GM21529 (cell line): Measurements from ENCODE around the gene MILR1.
"Not testable (repeated sequence)": the region's sequence is repeated elsewhere in the genome, so short reads cannot be mapped to it uniquely, and the experiment has no call there.

Experiments used
- ATAC-seq: cut with Tn5 transposase; IDR thresholded peaks from one replicate; pipeline ENCODE4 v1.9.1; 2021; ENCODE audit not compliant: unreplicated experiment

Gene MILR1

DNA sequence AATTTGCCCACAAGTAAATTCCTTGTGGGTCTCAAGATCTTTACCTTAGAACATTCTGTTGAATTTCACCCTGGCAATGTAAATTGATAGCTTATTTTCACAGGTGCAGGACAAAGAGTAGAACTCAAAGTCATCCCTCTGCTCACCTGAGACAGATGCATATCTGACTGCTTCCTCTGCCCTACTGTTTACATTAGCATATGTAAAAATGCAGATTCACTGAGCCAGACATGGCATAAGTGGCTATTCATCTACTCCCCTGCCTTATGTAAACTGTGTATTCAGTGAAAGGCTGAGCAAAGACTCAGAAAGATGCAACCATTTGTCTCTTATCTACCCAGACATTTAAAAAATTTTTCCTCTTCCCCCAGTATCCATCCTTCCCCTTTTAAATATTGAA, 22.3 kb upstream of the MILR1 start:
- ATAC-seq, result no peak

DNA sequence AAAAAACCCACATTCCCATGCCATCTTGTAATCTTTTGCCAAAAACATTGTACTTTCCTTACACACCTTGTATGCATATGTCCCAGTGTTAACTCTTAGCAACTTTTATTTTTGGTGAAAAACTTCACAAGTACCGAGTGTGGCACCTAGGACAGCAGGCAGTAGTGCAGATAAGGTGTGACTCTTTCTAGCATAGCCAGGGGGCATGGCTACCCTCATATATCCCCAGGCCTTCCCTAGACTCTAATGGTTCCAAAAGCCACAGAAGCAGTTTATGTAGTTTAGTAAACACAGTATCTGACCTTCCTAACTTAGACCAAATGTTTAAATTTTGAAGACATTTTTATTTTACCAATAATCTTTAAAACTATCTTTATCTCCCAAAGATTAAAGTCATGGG, 20.5 kb upstream of the MILR1 start:
- no peak for ATAC-seq

DNA sequence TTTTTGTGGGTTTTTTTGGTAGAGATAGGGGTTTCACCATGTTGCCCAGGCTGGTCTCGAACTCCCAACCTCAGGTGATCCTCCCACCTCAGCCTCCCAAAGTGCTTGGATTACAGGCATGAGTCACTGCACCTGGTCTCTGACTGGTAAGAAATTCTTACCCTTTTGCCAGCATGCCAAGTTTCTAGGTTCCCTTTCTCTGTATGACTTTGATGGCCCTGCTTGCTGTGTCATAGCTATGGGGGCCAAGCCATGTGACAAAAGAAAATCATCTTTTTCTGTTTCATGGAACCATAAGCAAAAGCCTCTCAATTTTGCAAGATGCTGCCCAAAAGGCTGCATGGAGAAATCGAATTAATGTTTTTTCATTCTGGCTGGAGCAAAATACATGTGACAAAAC, 18.9 kb upstream of the MILR1 start:
- ATAC-seq, result not testable (repeated sequence)

DNA sequence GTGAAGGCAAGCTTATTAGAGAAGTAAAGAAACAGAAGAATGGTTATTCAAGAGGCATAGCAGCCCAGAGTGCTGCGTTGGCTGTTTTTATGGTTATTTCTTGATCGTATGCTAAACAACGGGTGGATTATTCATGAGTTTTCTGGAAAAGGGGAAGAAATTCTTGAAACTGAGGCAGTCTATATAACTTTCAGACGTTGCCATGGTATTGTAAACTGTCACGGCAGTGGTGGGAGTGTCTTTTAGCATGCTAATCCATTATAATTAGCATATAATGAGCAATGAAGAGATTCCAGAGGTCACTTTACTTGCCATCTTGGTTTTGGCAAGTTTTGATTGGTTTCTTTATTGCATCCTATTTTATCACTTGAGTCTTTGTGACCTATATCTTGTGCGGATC, 17.4 kb upstream of the MILR1 start:
- ATAC-seq, result no peak

DNA sequence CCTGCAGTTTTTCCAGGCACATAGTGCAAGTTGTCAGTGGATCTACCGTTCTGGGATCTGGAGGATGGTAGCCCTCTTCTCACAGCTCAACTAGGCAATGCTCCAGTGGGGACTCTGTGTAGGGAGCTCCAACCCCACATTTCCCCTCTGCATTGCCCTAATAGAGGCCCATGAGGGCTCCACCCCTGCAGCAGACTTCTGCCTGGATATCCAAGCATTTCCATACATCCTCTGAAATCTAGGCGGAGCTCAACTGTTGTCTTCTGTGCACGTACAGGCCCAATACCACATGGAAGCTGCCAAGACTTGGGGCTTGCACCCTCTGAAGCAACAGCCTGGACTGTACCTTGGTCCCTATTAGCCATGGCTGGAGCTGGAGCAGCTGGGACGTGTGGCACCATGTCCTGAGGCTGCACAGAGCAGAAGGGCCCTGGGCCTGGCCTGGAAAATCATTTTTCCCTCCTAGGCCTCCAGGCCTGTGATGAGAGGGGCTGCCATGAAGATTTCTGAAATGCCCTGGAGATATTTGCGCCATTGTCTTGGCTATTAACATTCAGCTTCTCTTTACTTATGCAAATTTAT, 10.9 kb upstream of the MILR1 start:
- ATAC-seq, result no peak

DNA sequence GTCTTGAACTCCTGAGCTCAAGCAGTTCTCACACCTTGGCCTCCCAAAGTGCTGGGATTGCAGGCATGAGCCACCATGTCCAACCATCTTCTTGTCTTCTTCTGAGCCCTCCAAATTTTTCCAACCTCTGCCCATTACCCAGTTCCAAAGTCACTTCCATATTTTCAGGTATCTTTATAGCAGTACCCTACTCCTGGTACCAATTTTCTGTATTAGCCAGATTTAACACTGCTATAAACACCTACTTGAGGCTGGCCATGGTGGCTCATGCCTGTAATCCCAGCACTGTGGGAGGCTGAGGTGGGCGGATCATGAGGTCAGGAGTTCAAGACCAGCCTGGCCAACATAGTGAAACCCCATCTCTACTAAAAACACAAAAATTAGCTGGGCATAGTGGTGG, 9.4 kb upstream of the MILR1 start:
- not testable (repeated sequence) for ATAC-seq

DNA sequence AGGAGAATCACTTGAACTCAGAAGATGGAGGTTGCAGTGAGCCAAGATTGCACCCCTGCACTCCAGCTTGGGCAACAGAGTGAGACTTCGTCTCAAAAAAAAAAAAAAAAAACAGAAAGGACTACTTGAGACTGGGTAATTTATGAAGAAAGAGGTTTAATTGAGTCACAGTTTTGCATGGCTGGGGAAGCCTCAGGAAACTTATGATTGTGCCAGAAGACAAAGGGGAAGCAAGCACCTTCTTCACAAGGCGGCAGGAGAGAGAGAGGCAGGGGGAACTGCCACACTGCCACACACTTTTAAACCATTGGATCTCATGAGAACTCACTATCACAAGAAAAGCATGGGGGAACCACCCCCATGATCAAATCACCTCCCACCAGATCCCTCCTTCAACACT, 9.0 kb upstream of the MILR1 start:
- no peak for ATAC-seq

DNA sequence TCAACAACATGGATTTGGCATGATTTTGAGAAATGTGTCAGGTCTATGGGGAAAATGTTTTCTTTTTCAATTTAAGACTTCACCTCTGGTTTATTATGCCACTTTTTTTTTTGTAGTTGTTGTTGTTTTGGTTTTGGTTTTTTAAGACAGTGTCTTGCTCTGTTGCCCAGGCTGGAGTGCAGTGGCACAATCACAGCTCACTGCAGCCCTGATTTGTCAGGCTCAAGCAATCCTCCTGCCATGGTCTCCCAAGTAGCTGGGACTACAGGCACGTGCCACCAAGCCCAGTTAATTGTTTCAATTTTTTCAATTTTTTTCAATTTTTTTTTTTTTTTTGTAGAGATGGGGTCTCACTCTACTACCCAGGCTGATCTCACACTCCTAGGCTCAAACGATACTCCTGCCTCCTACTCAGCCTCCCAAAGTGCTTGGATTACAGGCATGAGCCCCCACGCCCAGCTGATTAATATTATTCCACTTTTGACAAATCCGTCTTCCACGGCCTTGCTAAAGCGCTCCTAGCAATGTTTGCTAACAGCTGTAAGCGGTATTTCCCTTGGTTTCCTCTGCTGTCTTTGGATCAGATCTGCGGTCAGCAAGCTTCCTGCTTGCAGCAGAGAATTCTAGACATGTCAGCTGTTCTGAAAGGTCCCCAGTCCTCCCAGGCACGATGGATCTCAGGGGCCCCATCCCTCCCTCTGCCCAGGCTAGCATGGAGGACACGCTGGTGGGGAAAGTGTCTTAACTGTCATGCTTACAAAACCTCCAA, 7.0 kb upstream of the MILR1 start:
- ATAC-seq, result no peak

DNA sequence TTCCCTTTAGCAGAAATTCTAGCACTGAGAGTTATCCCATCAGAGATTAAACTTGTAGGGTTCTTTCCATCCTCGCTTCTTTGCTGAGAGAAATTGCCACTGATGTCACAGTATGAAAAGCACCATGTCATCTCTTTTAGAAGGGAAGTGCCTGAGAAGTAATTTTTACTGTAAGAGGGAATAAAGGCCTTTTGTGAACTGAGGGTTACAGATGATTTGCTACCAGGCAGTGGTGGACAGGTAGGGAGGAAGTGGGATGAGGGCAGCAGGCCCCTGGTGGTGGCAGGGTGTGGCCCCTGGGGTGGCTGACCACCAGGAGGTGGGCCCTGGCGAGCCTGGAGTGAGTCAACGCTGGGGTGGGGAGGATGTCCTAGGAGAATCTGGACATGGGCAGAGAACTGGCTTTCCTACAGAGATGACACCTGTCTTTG, 6.4 kb upstream of the MILR1 start:
- no peak for ATAC-seq

DNA sequence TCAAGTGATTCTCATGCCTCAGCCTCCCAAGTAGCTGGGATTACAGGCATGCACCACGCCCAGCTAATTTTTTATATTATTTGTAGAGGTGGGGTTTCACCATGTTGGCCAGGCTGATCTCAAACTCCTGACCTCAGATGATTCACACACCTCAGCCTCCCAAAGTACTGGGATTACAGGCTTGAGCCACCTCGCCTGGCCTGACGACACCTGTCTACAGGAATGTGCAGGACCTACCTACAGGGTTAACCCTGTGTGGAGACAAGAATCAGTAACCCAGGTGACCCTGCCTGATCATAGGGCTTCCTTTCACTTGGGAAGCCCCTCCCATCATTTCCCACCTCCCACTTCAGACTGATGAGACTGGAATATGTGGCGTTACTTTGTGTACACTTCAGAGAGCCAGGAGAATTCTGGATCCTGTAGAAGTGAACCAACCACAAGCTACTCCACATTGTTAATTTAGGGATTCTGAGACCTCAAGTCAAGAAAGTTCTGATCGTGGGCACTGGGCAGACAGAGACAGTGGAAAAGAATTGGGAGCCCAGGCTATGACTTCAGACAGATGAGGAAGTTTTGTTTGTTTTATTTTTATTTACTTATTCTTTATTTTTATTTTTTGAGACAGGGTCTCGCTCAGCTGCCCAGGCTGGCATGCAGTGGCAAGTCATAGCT, 5.7 kb upstream of the MILR1 start:
- ATAC-seq, result no peak

DNA sequence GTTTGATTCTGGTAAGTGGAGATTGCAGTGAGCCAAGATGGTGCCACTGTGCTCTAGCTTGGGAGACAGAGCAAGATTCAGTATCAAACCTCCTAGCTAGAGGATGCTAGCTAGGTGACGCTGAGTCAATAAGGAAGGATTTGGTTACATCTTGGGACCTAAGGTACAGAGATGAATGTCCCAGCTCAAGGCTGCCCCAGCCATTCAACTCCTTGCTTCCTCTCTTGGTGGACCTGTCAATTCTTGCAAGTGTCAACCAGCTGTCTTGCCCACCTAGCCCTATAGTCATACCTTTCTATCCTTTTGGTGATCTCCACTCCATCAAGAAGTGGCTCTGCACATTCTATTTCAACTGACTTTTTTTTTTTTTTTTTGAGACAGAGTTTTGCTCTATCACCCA, 1.4 kb upstream of the MILR1 start:
- ATAC-seq, result no peak

DNA sequence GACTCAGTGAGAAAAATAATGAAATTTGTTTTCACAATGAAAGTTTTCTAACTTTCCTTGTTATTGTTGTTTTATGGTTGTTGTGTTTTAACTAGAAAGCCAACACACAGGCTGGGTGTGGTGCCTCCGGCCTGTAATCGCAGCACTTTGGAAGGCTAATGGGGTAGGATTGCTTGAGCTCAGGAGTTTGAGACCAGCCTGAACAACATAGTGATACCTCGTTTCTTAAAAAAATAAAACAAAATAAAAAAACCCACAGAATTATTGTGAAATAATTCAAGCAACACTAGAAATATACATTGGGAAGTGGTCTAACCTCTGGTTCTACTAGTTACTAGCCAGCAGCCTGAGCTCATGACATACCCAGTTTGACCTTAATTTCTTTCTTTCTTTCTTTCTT, 630 bp downstream of the MILR1 start:
- ATAC-seq, result no peak

DNA sequence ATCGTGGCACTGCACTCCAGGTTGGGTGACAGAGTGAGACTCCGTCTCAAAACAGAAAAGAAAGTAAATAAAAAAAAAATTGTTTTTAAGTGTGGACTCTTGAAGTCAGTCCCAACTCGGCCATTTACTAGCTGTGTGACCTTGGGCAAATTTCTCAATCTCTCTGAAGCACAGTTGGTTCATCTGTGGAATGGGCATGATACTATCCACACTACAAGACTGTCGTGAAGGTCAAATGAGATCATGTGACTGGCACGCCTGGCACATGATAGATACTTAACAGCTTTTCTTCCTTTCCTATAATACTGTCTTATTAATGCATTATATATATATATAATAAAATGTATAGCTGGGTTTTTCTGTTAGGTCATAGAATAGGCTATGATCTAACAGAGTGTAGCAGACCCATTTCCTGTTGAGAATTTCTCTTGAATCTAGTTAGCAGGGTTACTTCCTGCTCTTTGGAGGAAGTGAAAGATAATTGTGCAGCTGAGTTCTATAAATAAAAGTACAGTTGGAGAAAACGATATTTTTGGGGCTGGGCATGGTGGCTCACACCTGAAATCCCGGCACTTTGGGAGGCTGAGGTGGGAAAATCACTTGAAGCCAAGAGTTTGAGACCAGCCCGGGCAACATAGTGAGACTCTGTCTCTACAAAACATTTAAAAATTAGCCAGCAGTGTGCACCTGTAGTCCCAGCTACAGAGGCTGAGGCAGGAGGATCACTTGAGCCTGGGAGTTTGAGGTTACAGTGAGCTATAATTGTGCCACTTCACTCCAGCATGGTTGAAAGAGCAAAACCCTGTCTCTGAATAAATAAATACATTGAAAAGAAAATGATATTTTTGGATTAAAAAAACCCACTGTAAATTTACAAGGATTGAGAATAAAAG, 7.3 kb downstream of the MILR1 start:
- ATAC-seq, result no peak

DNA sequence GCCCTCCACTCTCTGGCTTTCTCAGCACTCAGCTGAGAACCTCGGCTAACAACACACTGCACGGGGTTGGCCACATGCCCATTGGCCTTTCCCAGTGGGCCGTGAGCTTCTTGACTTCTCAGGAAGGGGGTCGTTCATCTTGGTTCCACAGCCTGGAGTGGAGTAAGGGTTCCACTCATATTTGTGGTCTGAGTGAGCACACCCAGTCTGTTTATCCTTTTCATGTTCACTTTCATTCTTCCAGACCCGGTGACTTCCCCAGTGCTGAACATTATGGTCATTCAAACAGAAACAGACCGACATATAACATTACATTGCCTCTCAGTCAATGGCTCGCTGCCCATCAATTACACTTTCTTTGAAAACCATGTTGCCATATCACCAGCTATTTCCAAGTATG, 8.2 kb downstream of the MILR1 start:
- ATAC-seq, result no peak

DNA sequence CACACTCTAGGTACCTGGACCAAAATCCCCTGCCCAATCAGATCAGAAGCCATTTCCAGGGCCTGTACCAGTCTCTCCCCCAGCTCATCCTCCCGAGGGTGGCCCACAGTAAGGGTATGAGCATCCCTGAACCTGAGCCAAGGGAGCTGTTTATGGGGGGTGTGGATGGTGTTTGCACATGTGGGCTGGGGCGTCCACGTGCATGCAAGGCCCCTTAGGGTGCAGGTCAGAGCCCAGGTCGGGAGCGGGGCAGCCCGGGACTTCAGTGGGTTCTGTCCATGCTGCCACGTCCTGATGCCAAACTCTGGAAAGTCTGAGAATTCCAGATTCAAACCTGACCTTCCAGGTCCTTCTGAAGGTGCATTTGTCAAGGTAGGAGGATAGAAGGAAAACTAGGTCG, 9.8 kb downstream of the MILR1 start:
- ATAC-seq, result no peak

DNA sequence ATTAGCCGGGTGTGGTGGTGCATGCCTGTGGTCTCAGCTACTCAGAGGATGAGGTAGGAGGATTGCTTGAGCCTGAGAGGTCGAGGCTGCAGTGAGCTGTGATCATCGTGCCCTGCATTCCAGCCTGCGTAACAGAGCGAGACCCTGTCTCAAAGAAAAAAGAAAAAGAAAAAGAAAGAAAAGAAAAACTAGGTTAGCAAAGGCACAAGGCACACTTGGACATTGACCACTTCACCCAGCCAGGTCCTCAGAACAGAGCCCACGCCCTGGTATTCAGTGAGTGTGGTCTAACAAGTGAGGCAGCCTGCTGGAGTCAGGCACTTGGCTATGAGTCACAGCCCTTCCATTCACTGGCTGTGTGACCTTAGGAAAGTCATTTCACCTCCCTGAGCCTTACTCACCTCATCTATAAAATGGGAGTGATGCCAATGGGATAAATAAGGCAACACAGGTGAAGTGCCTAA, 10.4 kb downstream of the MILR1 start:
- no peak for ATAC-seq

DNA sequence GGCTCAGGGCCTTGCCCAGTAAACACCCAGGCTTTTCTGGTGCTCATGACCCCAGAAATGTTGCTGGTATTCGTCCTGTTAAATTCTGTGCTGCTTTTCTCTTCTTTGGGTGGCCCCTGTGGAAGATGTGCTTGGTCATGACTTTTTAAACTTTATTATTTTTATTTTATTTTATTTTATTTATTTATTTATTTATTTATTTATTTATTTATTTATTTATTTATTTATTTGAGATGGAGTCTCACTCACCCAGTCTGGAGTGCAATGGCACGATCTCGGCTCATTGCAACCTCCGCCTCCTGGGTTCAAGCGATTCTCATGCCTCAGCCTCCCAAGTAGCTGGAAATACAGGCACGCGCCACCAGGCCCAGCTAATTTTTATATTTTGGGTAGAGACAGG, 10.9 kb downstream of the MILR1 start:
- not testable (repeated sequence) for ATAC-seq

DNA sequence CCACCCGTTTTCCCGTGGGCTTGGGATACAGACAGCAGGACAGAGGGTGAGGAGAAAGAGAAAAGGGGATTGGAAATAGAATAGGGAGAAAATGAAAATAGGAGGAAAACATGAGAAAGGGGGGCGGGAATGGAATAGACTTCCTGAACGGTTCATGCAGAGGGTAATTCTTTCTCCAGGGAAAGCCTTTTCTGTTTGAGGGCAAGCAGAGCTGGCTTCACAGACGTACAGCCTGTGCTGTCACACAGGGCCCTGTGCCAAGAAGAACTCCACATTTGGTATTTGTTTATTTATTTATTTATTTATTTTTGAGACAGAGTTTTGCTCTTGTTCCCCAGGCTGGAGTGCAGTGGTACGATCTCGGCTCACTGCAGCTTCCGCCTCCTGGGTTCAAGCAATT, 12.0 kb downstream of the MILR1 start:
- no peak for ATAC-seq

DNA sequence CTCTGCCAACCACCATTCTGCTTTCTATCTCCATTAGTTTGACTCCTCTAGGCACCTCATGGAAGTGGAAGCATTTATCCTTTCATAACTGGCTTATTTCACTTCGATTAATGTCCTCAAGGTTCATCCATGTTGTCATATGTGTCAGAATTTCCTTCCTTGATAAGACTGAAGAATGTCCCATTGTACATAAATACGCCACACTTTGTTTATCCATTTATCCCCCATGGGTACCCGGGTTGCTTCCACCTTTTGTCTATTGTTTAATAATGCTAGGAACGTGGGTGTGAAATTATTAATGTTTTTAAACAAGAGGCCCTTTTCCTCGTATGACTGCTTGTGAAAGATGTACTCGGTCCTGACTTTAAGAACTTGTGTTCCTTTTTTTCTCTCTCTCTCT, 12.9 kb downstream of the MILR1 start:
- no peak for ATAC-seq

DNA sequence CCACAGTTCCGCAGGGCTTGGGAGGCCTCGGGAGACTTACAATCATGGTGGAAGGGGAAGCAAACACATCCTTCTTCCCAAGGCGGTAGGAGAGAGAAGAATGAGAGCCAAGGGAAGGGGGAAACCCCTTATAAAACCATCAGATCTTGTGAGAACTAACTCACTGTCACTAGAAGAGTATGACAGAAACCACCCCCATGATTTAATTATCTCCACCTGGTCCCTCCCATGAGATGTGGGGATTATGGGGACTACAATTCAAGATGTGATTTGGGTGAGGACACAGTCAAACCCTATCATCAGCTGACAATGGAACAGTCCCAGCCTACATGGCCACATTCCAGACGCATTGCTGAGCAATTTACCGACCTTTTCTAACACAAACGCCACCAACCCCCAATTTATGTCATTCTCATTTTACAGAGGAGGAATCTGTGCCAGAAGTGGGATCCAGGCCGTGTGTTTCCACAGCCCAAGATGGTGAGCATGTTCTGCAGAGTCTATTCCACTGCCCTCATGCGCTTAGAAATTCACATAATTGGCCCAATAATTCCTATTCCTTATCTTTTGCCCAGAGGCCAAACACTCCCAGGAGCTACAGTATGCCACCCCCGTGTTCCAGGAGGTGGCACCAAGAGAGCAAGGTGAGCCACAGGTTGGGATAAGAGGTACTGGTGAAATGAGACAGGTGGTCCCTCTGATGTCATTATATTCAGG, 17.3 kb downstream of the MILR1 start:
- ATAC-seq, result no peak

DNA sequence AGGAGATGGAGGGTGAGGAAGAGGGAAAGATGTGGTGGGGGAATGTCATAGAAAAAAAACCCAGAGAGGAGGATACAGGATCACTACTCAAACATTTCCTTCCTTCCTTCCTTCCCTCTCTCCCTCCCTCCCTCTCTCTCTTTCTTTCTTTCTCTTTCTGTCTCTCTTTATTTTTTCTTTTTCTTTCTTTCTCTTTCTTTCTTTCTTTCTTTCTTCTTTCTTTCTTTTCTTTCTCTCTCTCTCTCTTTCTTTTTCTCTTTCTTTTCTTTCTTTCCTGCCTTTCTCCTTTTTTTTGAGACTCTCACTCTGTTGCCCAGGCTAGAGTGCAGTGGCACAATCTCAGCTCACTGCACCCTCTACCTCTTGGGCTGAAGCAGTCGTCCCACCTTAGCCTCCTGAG, 17.9 kb downstream of the MILR1 start:
- not testable (repeated sequence) for ATAC-seq
